HCT116 (cell line): ENCODE results near the gene C4BPA.

Experiments
- CTCF ChIP-seq, 3 experiments: fragments of 200-600 bp in 1 of 3; sonication (generic) in 1 of 3; IDR thresholded peaks in 2 of 3; conservative IDR thresholded peaks in 1 of 3; 2 replicates each; pipeline ENCODE4 v1.5.1; 2012 to 2017; ENCODE audit warnings: low read depth in 2 of 3, low read length in 2 of 3, antibody characterized with exemption in 1 of 3, borderline replicate concordance in 1 of 3, control low read depth in 1 of 3, mild to moderate bottlenecking in 1 of 3, mixed read lengths in 1 of 3, mixed run types in 1 of 3, moderate library complexity in 1 of 3; ENCODE audit not compliant: insufficient read depth in 1 of 3
- SP1 ChIP-seq: IDR thresholded peaks from 2 replicates; pipeline ENCODE4 v1.6.1; 2012; ENCODE audit warnings: low read depth

DNA sequence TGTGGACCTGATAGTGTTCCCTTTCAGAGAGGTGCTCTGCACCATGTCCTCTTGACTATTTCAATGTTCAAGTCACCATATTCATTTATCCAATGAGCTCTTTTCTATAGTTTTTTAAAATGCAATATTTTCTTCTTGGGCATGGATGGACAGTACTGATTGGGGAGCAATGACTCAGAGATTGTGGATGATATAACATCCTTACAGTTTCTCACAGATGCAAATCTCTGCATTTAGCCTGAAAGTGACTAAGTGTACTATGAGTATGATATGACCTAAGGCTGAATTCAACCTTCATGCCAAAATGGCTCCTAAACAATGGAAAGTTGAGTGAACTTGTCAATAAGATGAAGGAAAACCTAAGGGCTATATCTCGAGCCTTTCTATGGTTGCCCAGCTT lies 36.5 kb downstream of the C4BPA start:
- TF ChIP-seq SP1 (no peak), CTCF (IDR thresholded peaks at IDR 0.05 in 2 of 3, conservative IDR thresholded peaks at IDR 0.05 in 1 of 3; ENCODE audit: borderline replicate concordance in 1 of 3, insufficient read depth in 1 of 3, low read depth in 2 of 3, low read length in 2 of 3) (no peak)
